HCT116 (cell line): ENCODE measurements around the gene MRPS7. TPM values are rescaled to one million over a fixed set of nuclear protein-coding genes. Genes with fewer than 3 reads are reported as not detected.

Experiments
- ATAC-seq: fragments of 200-7000 bp; cut with Tn5 transposase; 2 replicates; pipeline ENCODE4 v1.9.1; 2020; ENCODE audit warnings: mild to moderate bottlenecking, moderate library complexity
- BruUV-seq: library from RNA; stranded (reverse); fragments of 400-500 nt; replicated peaks from 2 replicates; lab custom pipeline; 2021; lab: Mats Ljungman, UMichigan
- CTCF ChIA-PET: fragments of 300-600 bp; sonication (Branson Sonifier 250); formaldehyde crosslinking; loops from one replicate; lab custom pipeline; 2021; ENCODE audit warnings: antibody characterized with exemption; lab: Charles Lee
- POLR2A ChIA-PET: fragments of 300-600, 350-600 bp; sonication (Branson Sonifier 250); formaldehyde crosslinking; loops from one replicate; lab custom pipeline; 2021; ENCODE audit warnings: antibody characterized with exemption; lab: Charles Lee
- RAD21 ChIA-PET, 2 experiments: fragments of 300-600 bp; sonication (Branson Sonifier 250); formaldehyde crosslinking; loops; one replicate each; lab custom pipeline; 2023; ENCODE audit warnings: low total read pairs in 2 of 2; ENCODE audit not compliant: uncharacterized antibody in 2 of 2, unreplicated experiment in 2 of 2, low non-redundant PET in 1 of 2; lab: Charles Lee
- DNase-seq: peaks from one replicate; pipeline ENCODE4 v3.0.0-alpha.2; 2010; ENCODE audit warnings: low read depth, low spot score
- H2AFZ ChIP-seq: fragments of 200-600 bp; shearing (Covaris generic), sonication (generic); 2 replicates; pipeline ENCODE4 v1.6.1; 2017; ENCODE audit warnings: low read depth, mixed run types, mixed read lengths, antibody characterized with exemption, low read length; ENCODE audit not compliant: poor library complexity, severe bottlenecking
- H3K27ac ChIP-seq: 2 replicates; pipeline ENCODE4 v1.5.1; 2012; ENCODE audit warnings: low read depth, low read length
- H3K27me3 ChIP-seq: fragments of 200-600 bp; sonication (generic); 2 replicates; pipeline ENCODE4 v1.6.1; 2016; ENCODE audit warnings: mixed run types, low read length, mixed read lengths; ENCODE audit not compliant: insufficient read depth
- H3K36me3 ChIP-seq, 2 experiments: fragments of 200-500 bp in 1 of 2; fragments of 200-600 bp in 1 of 2; sonication (Bioruptor generic) in 1 of 2; sonication (generic) in 1 of 2; 2 replicates each; pipeline versions ENCODE4 v1.5.1 to v1.6.1; 2014 to 2016; ENCODE audit warnings: low read length in 2 of 2, inconsistent platforms in 1 of 2, mixed read lengths in 1 of 2, mixed run types in 1 of 2; ENCODE audit not compliant: insufficient read depth in 2 of 2, control insufficient read depth in 1 of 2
- H3K4me1 ChIP-seq, 2 experiments: fragments of 200-600 bp in 1 of 2; sonication (generic) in 1 of 2; 2 replicates each; pipeline versions ENCODE4 v1.5.1 to v1.6.1; 2012 to 2017; ENCODE audit warnings: low read length in 2 of 2, inconsistent platforms in 1 of 2, mild to moderate bottlenecking in 1 of 2, mixed read lengths in 1 of 2, mixed run types in 1 of 2, moderate library complexity in 1 of 2; ENCODE audit not compliant: insufficient read depth in 2 of 2, control insufficient read depth in 1 of 2
- H3K4me2 ChIP-seq: fragments of 200-600 bp; sonication (generic); 2 replicates; pipeline ENCODE4 v1.6.1; 2017; ENCODE audit warnings: mixed run types, low read length, mixed read lengths
- H3K4me3 ChIP-seq, 2 experiments: fragments of 200-600 bp in 1 of 2; sonication (generic) in 1 of 2; replicated peaks in 1 of 2; 2 replicates each; pipeline ENCODE4 v1.5.1; 2011 to 2016; ENCODE audit warnings: low read length in 2 of 2, control low read depth in 1 of 2, low read depth in 1 of 2, mild to moderate bottlenecking in 1 of 2, mixed read lengths in 1 of 2, mixed run types in 1 of 2
- H3K79me2 ChIP-seq: fragments of 200-600 bp; sonication (generic); 2 replicates; pipeline ENCODE4 v1.6.1; 2017; ENCODE audit warnings: mild to moderate bottlenecking, mixed run types, low read length, moderate library complexity, mixed read lengths; ENCODE audit not compliant: insufficient read depth
- H3K9ac ChIP-seq: fragments of 200-600 bp; sonication (generic); 2 replicates; pipeline ENCODE4 v1.6.1; 2016; ENCODE audit warnings: low read length, mixed read lengths
- H3K9me2 ChIP-seq: fragments of 200-600 bp; sonication (generic), shearing (Covaris generic); 2 replicates; pipeline ENCODE4 v1.6.1; 2017; ENCODE audit warnings: mixed run types, mild to moderate bottlenecking, moderate library complexity; ENCODE audit not compliant: insufficient read depth
- H3K9me3 ChIP-seq, 2 experiments: fragments of 200-500 bp in 1 of 2; fragments of 200-600 bp in 1 of 2; sonication (Bioruptor generic) in 1 of 2; sonication (generic) in 1 of 2; 2 replicates each; pipeline ENCODE4 v1.6.1; 2014 to 2017; ENCODE audit warnings: low read length in 2 of 2, mixed read lengths in 2 of 2, inconsistent platforms in 1 of 2, low read depth in 1 of 2, mild to moderate bottlenecking in 1 of 2, mixed run types in 1 of 2, moderate library complexity in 1 of 2; ENCODE audit not compliant: control insufficient read depth in 1 of 2, insufficient read depth in 1 of 2
- H4K20me1 ChIP-seq: fragments of 200-600 bp; sonication (generic), shearing (Covaris generic); 2 replicates; pipeline ENCODE4 v1.6.1; 2017; ENCODE audit warnings: mixed run types, mild to moderate bottlenecking, moderate library complexity; ENCODE audit not compliant: insufficient read depth
- ATF3 ChIP-seq: IDR thresholded peaks from 2 replicates; pipeline ENCODE4 v1.6.1; 2012
- CTCF ChIP-seq, 3 experiments: fragments of 200-600 bp in 1 of 3; sonication (generic) in 1 of 3; IDR thresholded peaks in 2 of 3; conservative IDR thresholded peaks in 1 of 3; 2 replicates each; pipeline ENCODE4 v1.5.1; 2012 to 2017; ENCODE audit warnings: low read depth in 2 of 3, low read length in 2 of 3, antibody characterized with exemption in 1 of 3, borderline replicate concordance in 1 of 3, control low read depth in 1 of 3, mild to moderate bottlenecking in 1 of 3, mixed read lengths in 1 of 3, mixed run types in 1 of 3, moderate library complexity in 1 of 3; ENCODE audit not compliant: insufficient read depth in 1 of 3
- EGR1 ChIP-seq: IDR thresholded peaks from 2 replicates; pipeline ENCODE4 v1.6.1; 2012; ENCODE audit warnings: low read depth
- EZH2 ChIP-seq: fragments of 200-600 bp; sonication (generic); IDR thresholded peaks from 2 replicates; pipeline ENCODE4 v1.6.1; 2017; ENCODE audit warnings: antibody characterized with exemption, mixed run types
- EZH2phosphoT487 ChIP-seq: fragments of 200-600 bp; IDR thresholded peaks from 2 replicates; pipeline ENCODE4 v1.6.1; 2018; ENCODE audit warnings: antibody characterized with exemption, borderline replicate concordance
- JUND ChIP-seq: IDR thresholded peaks from 2 replicates; pipeline ENCODE4 v1.6.1; 2012
- MAX ChIP-seq: IDR thresholded peaks from 2 replicates; pipeline ENCODE4 v1.6.1; 2012
- POLR2A ChIP-seq: IDR thresholded peaks from 2 replicates; pipeline ENCODE4 v1.7.0; 2011; ENCODE audit warnings: borderline replicate concordance; ENCODE audit not compliant: insufficient read depth, insufficient read length; ENCODE audit errors: extremely low read depth
- RAD21 ChIP-seq: IDR thresholded peaks from 2 replicates; pipeline ENCODE4 v1.6.1; 2012; ENCODE audit warnings: low read depth, mild to moderate bottlenecking
- REST ChIP-seq: IDR thresholded peaks from 2 replicates; pipeline ENCODE4 v1.6.1; 2012; ENCODE audit warnings: low read depth
- SIN3A ChIP-seq: IDR thresholded peaks from 2 replicates; pipeline ENCODE4 v1.6.1; 2012; ENCODE audit warnings: low read depth
- SRF ChIP-seq: IDR thresholded peaks from 2 replicates; pipeline ENCODE4 v1.6.1; 2012; ENCODE audit warnings: low read depth
- TCF7L2 ChIP-seq: IDR thresholded peaks from 2 replicates; pipeline ENCODE4 v1.7.0; 2011; ENCODE audit warnings: borderline replicate concordance, inconsistent platforms; ENCODE audit not compliant: insufficient read depth, insufficient read length; ENCODE audit errors: extremely low read depth
- YY1 ChIP-seq: IDR thresholded peaks from 2 replicates; pipeline ENCODE4 v1.6.1; 2011; ENCODE audit warnings: low read length, low read depth, moderate library complexity, mild to moderate bottlenecking; ENCODE audit not compliant: insufficient replicate concordance; ENCODE audit errors: extremely low read depth
- ZBTB33 ChIP-seq: IDR thresholded peaks from 2 replicates; pipeline ENCODE4 v1.6.1; 2011; ENCODE audit warnings: mild to moderate bottlenecking, low read length, moderate library complexity; ENCODE audit not compliant: insufficient replicate concordance; ENCODE audit errors: extremely low read depth
- ZFX ChIP-seq: fragments of 450-650 bp; IDR thresholded peaks from 2 replicates; pipeline ENCODE4 v1.6.1; 2017
- ZNF274 ChIP-seq: fragments of 200-500 bp; sonication (Bioruptor generic); IDR thresholded peaks from 2 replicates; pipeline ENCODE4 v1.6.1; 2014; ENCODE audit warnings: mild to moderate bottlenecking, low read depth, low read length, inconsistent platforms
- intact Hi-C: fragments of 100-400 bp; cut with micrococcal nuclease; formaldehyde crosslinking; loops from 2 replicates; pipeline ENCODE4 v1.10.0; 2022
- total RNA-seq: library from RNA; stranded (reverse); gene quantifications from one replicate; pipeline ENCODE4 v1.2.1, GENCODE V29; 2021; ENCODE audit not compliant: unreplicated experiment

The MRPS7 gene
- total RNA-seq, 1 experiment from 2014 or later, result 104 TPM

GRCh38 chr17:75231741-75232464 is 29.8 kb upstream of the MRPS7 start:
- Histone ChIP-seq H3K4me1 (no peaks in the 10 kb centered on the region), H3K79me2 (no peaks in the 10 kb centered on the region; the same call in 1 of the 2 replicates), H3K4me3 (no peak overlapping the region), H2AFZ (no peak overlapping the region), H3K27ac (no peak overlapping the region; the same call in 1 of the 2 replicates), H3K27me3 (no peaks in the 10 kb centered on the region), H4K20me1 (no peaks in the 10 kb centered on the region), H3K9me3 (no peaks in the 10 kb centered on the region), H3K9ac (no peak overlapping the region), H3K9me2 (no peaks in the 10 kb centered on the region), H3K36me3 (peaks cover 59 to 92% of the 10 kb centered on the region in 2 experiments), H3K4me2 (no peak overlapping the region)
- POLR2A ChIA-PET, result no interaction called here
- BruUV-seq, result no TSS peak
- CTCF ChIA-PET, result interaction anchor here (0.9 to 1.3 kb wide), 2 partner anchors 9 to 39 kb away, joined by 4 read pairs; partner anchors contain the start of gene MIF4GD
- intact Hi-C loops, result no loop called here
- RAD21 ChIA-PET, result no interaction called here
- ATAC-seq, result no peak
- no peak for DNase-seq
- no peak for TF ChIP-seq ATF3
- no peak for TF ChIP-seq ZFX
- no peak for TF ChIP-seq MAX
- no peak for TF ChIP-seq JUND
- TF ChIP-seq TCF7L2, result no peak
- no peak for TF ChIP-seq EZH2
- no peak for TF ChIP-seq POLR2A
- TF ChIP-seq CTCF (IDR thresholded peaks at IDR 0.05 in 2 of 3, conservative IDR thresholded peaks at IDR 0.05 in 1 of 3; ENCODE audit: borderline replicate concordance in 1 of 3, insufficient read depth in 1 of 3, low read depth in 2 of 3, low read length in 2 of 3), result no peak
- no peak for TF ChIP-seq EGR1
- TF ChIP-seq EZH2phosphoT487, result no peak
- no peak for TF ChIP-seq ZBTB33
- no peak for TF ChIP-seq SRF
- no peak for TF ChIP-seq SIN3A
- TF ChIP-seq REST, result no peak
- no peak for TF ChIP-seq RAD21
- TF ChIP-seq YY1, result no peak
- TF ChIP-seq ZNF274, result no peak
- TF ChIP-seq, all 23 proteins: peak for 0
